ENCODE measurements around the gene KLHDC10. TPM values are rescaled to one million over a fixed set of nuclear protein-coding genes. Genes with fewer than 3 reads are reported as not detected.
"Not testable (repeated sequence)": the region's sequence is repeated elsewhere in the genome, so short reads cannot be mapped to it uniquely, and the experiment has no call there.

KLHDC10 gene
- total and polyA plus RNA-seq, 2 donors (not counting 1 experiment from before 2014, with no cell fraction given), result 7.1 to 25.7 TPM

- intact Hi-C loops (cut with micrococcal nuclease), result no loop called here
- Mint-ChIP-seq H3K4me3 (no peak overlapping the region), H3K4me1 (peaks cover 2% of the 10 kb centered on the region), H3K9me3 (ENCODE audit: insufficient read depth) (no peaks in the 10 kb centered on the region), H3K27me3 (no peaks in the 10 kb centered on the region), H3K27ac (no peak overlapping the region)
- ChIA-PET POLR2A (no interaction called here), CTCF (no interaction called here)
- no peaks in the 10 kb centered on the region for H4K20me1 ChIP-seq (ENCODE audit: control insufficient read depth, insufficient read depth, low read length, poor library complexity, severe bottlenecking)
- H3K4me3 ChIP-seq (ENCODE audit: control extremely low read depth in 1 of 5, extremely low read depth in 1 of 5, insufficient read depth in 1 of 5, low read depth in 2 of 5, low read length in 4 of 5), result no peak overlapping the region
- ATAC-seq (ENCODE audit: low read depth) (no peak), DNase-seq (no peak)
- no peaks in the 10 kb centered on the region for H3K27me3 ChIP-seq (replicated peaks in 1 of 4; ENCODE audit: control extremely low read depth in 1 of 4, control insufficient read depth in 3 of 4, insufficient read depth in 4 of 4, low read length in 3 of 4)
- peaks cover 5% of the 10 kb centered on the region for H3K79me2 ChIP-seq (ENCODE audit: control insufficient read depth, insufficient read depth, low read length)
- no peak overlapping the region for H3K9ac ChIP-seq (ENCODE audit: low read length)
- H3K36me3 ChIP-seq (replicated peaks in 1 of 2; ENCODE audit: control extremely low read depth in 1 of 2, control insufficient read depth in 1 of 2, extremely low read depth in 1 of 2, insufficient read depth in 2 of 2, low read length in 1 of 2), result peaks cover 12 to 55% of the 10 kb centered on the region in 2 experiments
- no peak for TF ChIP-seq EZH2 (IDR thresholded peaks at IDR 0.05; ENCODE audit: borderline replicate concordance, insufficient read depth, low read depth, low read length, poor library complexity, severe bottlenecking)
- H3K4me2 ChIP-seq (replicated peaks; ENCODE audit: low read depth, low read length, poor library complexity, severe bottlenecking), result no peak overlapping the region
- H3K9me3 ChIP-seq (ENCODE audit: control extremely low read depth in 1 of 3, control insufficient read depth in 2 of 3, insufficient read depth in 1 of 3, low read length in 2 of 3), result no peaks in the 10 kb centered on the region
- no peaks in the 10 kb centered on the region for H3K4me1 ChIP-seq (ENCODE audit: control insufficient read depth in 2 of 2, insufficient read depth in 2 of 2, low read length in 2 of 2)
- H2AFZ ChIP-seq (ENCODE audit: insufficient read depth, low read depth, low read length, poor library complexity, severe bottlenecking), result no peak overlapping the region
- no peak overlapping the region for H3K27ac ChIP-seq (ENCODE audit: low read length in 2 of 2)
- no CpG with 5 or more reads among the region's 2 CpGs for WGBS (ENCODE audit: insufficient coverage)
Observed at GRCh38 chr7:130182990-130183389, 112.7 kb downstream of the KLHDC10 start.

- intact Hi-C loops (cut with micrococcal nuclease); H3K79me2 ChIP-seq (ENCODE audit: control insufficient read depth, insufficient read depth, low read length); H3K4me1 Mint-ChIP-seq; H3K27me3 Mint-ChIP-seq; POLR2A ChIA-PET; H3K4me3 ChIP-seq (ENCODE audit: control extremely low read depth in 1 of 5, extremely low read depth in 1 of 5, insufficient read depth in 1 of 5, low read depth in 2 of 5, low read length in 4 of 5); H3K27ac ChIP-seq (ENCODE audit: low read length in 2 of 2); H3K9ac ChIP-seq (ENCODE audit: low read length); H3K4me2 ChIP-seq (replicated peaks; ENCODE audit: low read depth, low read length, poor library complexity, severe bottlenecking); H3K27ac Mint-ChIP-seq; H3K4me1 ChIP-seq (ENCODE audit: control insufficient read depth in 2 of 2, insufficient read depth in 2 of 2, low read length in 2 of 2); DNase-seq; ATAC-seq (ENCODE audit: low read depth); H3K9me3 ChIP-seq (ENCODE audit: control extremely low read depth in 1 of 3, control insufficient read depth in 2 of 3, insufficient read depth in 1 of 3, low read length in 2 of 3); H3K4me3 Mint-ChIP-seq; H4K20me1 ChIP-seq (ENCODE audit: control insufficient read depth, insufficient read depth, low read length, poor library complexity, severe bottlenecking); H2AFZ ChIP-seq (ENCODE audit: insufficient read depth, low read depth, low read length, poor library complexity, severe bottlenecking); H3K9me3 Mint-ChIP-seq (ENCODE audit: insufficient read depth); H3K27me3 ChIP-seq (replicated peaks in 1 of 4; ENCODE audit: control extremely low read depth in 1 of 4, control insufficient read depth in 3 of 4, insufficient read depth in 4 of 4, low read length in 3 of 4): not testable (repeated sequence)
- WGBS (ENCODE audit: insufficient coverage), result 67% methylated on average over 1 of the region's 5 CpGs
- peaks cover 12 to 44% of the 10 kb centered on the region in 2 experiments for H3K36me3 ChIP-seq (replicated peaks in 1 of 2; ENCODE audit: control extremely low read depth in 1 of 2, control insufficient read depth in 1 of 2, extremely low read depth in 1 of 2, insufficient read depth in 2 of 2, low read length in 1 of 2)
- CTCF ChIA-PET, result interaction anchor here (0.9 kb wide), 1 partner anchor 11 kb away, joined by 4 read pairs; no protein-coding TSS in a partner anchor
Observed at GRCh38 chr7:130184349-130184748, 114.0 kb downstream of the KLHDC10 start.

Small RNAs within 50 kb of the gene (small RNA-seq; reads per million reads assigned to genes)
- not detected for gene RNA5SP245 (ENCODE audit: insufficient read length, low read depth, low replicate concordance)

Other genes with a start within 250 kb of the KLHDC10 start
- gene UBE2H, start 117.6 kb upstream of the KLHDC10 start, total RNA-seq, result 43.6 and 54.1 TPM in 2 replicates
- gene UBE2H, start 117.6 kb upstream of the KLHDC10 start, polyA plus RNA-seq, result 23.3 and 39.4 TPM in 2 replicates
- 22.5 and 27.1 TPM in 2 replicates for gene ZC3HC1, start 19.2 kb upstream of the KLHDC10 start, total RNA-seq
- gene ZC3HC1, start 19.2 kb upstream of the KLHDC10 start, polyA plus RNA-seq, result 14.2 and 16.3 TPM in 2 replicates
- 33.2 and 35.8 TPM in 2 replicates for gene TMEM209, start 134.9 kb downstream of the KLHDC10 start, total RNA-seq
- 15.8 and 16.5 TPM in 2 replicates for gene TMEM209, start 134.9 kb downstream of the KLHDC10 start, polyA plus RNA-seq
- not detected in 2 replicates for gene SSMEM1, start 137.3 kb downstream of the KLHDC10 start, total RNA-seq
- not detected in 2 replicates for gene SSMEM1, start 137.3 kb downstream of the KLHDC10 start, polyA plus RNA-seq
- not detected in 2 replicates for gene CPA2, start 196.3 kb downstream of the KLHDC10 start, total RNA-seq
- not detected in 2 replicates for gene CPA2, start 196.3 kb downstream of the KLHDC10 start, polyA plus RNA-seq
- gene CPA4, start 222.6 kb downstream of the KLHDC10 start, total RNA-seq, result not detected in 2 replicates
- not detected in 2 replicates for gene CPA4, start 222.6 kb downstream of the KLHDC10 start, polyA plus RNA-seq

Measured in B cell (primary cell).